HCT116 (cell line): ENCODE data around the gene PLA2G2F. TPM values are rescaled to one million over a fixed set of nuclear protein-coding genes. Genes with fewer than 3 reads are reported as not detected.

Experiments
- ATAC-seq: fragments of 200-7000 bp; cut with Tn5 transposase; 2 replicates; pipeline ENCODE4 v1.9.1; 2020; ENCODE audit warnings: mild to moderate bottlenecking, moderate library complexity
- BruUV-seq: library from RNA; stranded (reverse); fragments of 400-500 nt; replicated peaks from 2 replicates; lab custom pipeline; 2021; lab: Mats Ljungman, UMichigan
- CTCF ChIA-PET: fragments of 300-600 bp; sonication (Branson Sonifier 250); formaldehyde crosslinking; loops from one replicate; lab custom pipeline; 2021; ENCODE audit warnings: antibody characterized with exemption; lab: Charles Lee
- POLR2A ChIA-PET: fragments of 300-600, 350-600 bp; sonication (Branson Sonifier 250); formaldehyde crosslinking; loops from one replicate; lab custom pipeline; 2021; ENCODE audit warnings: antibody characterized with exemption; lab: Charles Lee
- RAD21 ChIA-PET, 2 experiments: fragments of 300-600 bp; sonication (Branson Sonifier 250); formaldehyde crosslinking; loops; one replicate each; lab custom pipeline; 2023; ENCODE audit warnings: low total read pairs in 2 of 2; ENCODE audit not compliant: uncharacterized antibody in 2 of 2, unreplicated experiment in 2 of 2, low non-redundant PET in 1 of 2; lab: Charles Lee
- DNase-seq: peaks from one replicate; pipeline ENCODE4 v3.0.0-alpha.2; 2010; ENCODE audit warnings: low read depth, low spot score
- H2AFZ ChIP-seq: fragments of 200-600 bp; shearing (Covaris generic), sonication (generic); 2 replicates; pipeline ENCODE4 v1.6.1; 2017; ENCODE audit warnings: low read depth, mixed run types, mixed read lengths, antibody characterized with exemption, low read length; ENCODE audit not compliant: poor library complexity, severe bottlenecking
- H3K27ac ChIP-seq: 2 replicates; pipeline ENCODE4 v1.5.1; 2012; ENCODE audit warnings: low read depth, low read length
- H3K27me3 ChIP-seq: fragments of 200-600 bp; sonication (generic); 2 replicates; pipeline ENCODE4 v1.6.1; 2016; ENCODE audit warnings: mixed run types, low read length, mixed read lengths; ENCODE audit not compliant: insufficient read depth
- H3K36me3 ChIP-seq, 2 experiments: fragments of 200-500 bp in 1 of 2; fragments of 200-600 bp in 1 of 2; sonication (Bioruptor generic) in 1 of 2; sonication (generic) in 1 of 2; 2 replicates each; pipeline versions ENCODE4 v1.5.1 to v1.6.1; 2014 to 2016; ENCODE audit warnings: low read length in 2 of 2, inconsistent platforms in 1 of 2, mixed read lengths in 1 of 2, mixed run types in 1 of 2; ENCODE audit not compliant: insufficient read depth in 2 of 2, control insufficient read depth in 1 of 2
- H3K4me1 ChIP-seq, 2 experiments: fragments of 200-600 bp in 1 of 2; sonication (generic) in 1 of 2; 2 replicates each; pipeline versions ENCODE4 v1.5.1 to v1.6.1; 2012 to 2017; ENCODE audit warnings: low read length in 2 of 2, inconsistent platforms in 1 of 2, mild to moderate bottlenecking in 1 of 2, mixed read lengths in 1 of 2, mixed run types in 1 of 2, moderate library complexity in 1 of 2; ENCODE audit not compliant: insufficient read depth in 2 of 2, control insufficient read depth in 1 of 2
- H3K4me2 ChIP-seq: fragments of 200-600 bp; sonication (generic); 2 replicates; pipeline ENCODE4 v1.6.1; 2017; ENCODE audit warnings: mixed run types, low read length, mixed read lengths
- H3K4me3 ChIP-seq, 2 experiments: fragments of 200-600 bp in 1 of 2; sonication (generic) in 1 of 2; replicated peaks in 1 of 2; 2 replicates each; pipeline ENCODE4 v1.5.1; 2011 to 2016; ENCODE audit warnings: low read length in 2 of 2, control low read depth in 1 of 2, low read depth in 1 of 2, mild to moderate bottlenecking in 1 of 2, mixed read lengths in 1 of 2, mixed run types in 1 of 2
- H3K79me2 ChIP-seq: fragments of 200-600 bp; sonication (generic); 2 replicates; pipeline ENCODE4 v1.6.1; 2017; ENCODE audit warnings: mild to moderate bottlenecking, mixed run types, low read length, moderate library complexity, mixed read lengths; ENCODE audit not compliant: insufficient read depth
- H3K9ac ChIP-seq: fragments of 200-600 bp; sonication (generic); 2 replicates; pipeline ENCODE4 v1.6.1; 2016; ENCODE audit warnings: low read length, mixed read lengths
- H3K9me2 ChIP-seq: fragments of 200-600 bp; sonication (generic), shearing (Covaris generic); 2 replicates; pipeline ENCODE4 v1.6.1; 2017; ENCODE audit warnings: mixed run types, mild to moderate bottlenecking, moderate library complexity; ENCODE audit not compliant: insufficient read depth
- H3K9me3 ChIP-seq, 2 experiments: fragments of 200-500 bp in 1 of 2; fragments of 200-600 bp in 1 of 2; sonication (Bioruptor generic) in 1 of 2; sonication (generic) in 1 of 2; 2 replicates each; pipeline ENCODE4 v1.6.1; 2014 to 2017; ENCODE audit warnings: low read length in 2 of 2, mixed read lengths in 2 of 2, inconsistent platforms in 1 of 2, low read depth in 1 of 2, mild to moderate bottlenecking in 1 of 2, mixed run types in 1 of 2, moderate library complexity in 1 of 2; ENCODE audit not compliant: control insufficient read depth in 1 of 2, insufficient read depth in 1 of 2
- H4K20me1 ChIP-seq: fragments of 200-600 bp; sonication (generic), shearing (Covaris generic); 2 replicates; pipeline ENCODE4 v1.6.1; 2017; ENCODE audit warnings: mixed run types, mild to moderate bottlenecking, moderate library complexity; ENCODE audit not compliant: insufficient read depth
- ELF1 ChIP-seq: IDR thresholded peaks from 2 replicates; pipeline ENCODE4 v1.6.1; 2012; ENCODE audit warnings: low read depth, borderline replicate concordance
- EZH2 ChIP-seq: fragments of 200-600 bp; sonication (generic); IDR thresholded peaks from 2 replicates; pipeline ENCODE4 v1.6.1; 2017; ENCODE audit warnings: antibody characterized with exemption, mixed run types
- JUND ChIP-seq: IDR thresholded peaks from 2 replicates; pipeline ENCODE4 v1.6.1; 2012
- SP1 ChIP-seq: IDR thresholded peaks from 2 replicates; pipeline ENCODE4 v1.6.1; 2012; ENCODE audit warnings: low read depth
- SRF ChIP-seq: IDR thresholded peaks from 2 replicates; pipeline ENCODE4 v1.6.1; 2012; ENCODE audit warnings: low read depth
- YY1 ChIP-seq: IDR thresholded peaks from 2 replicates; pipeline ENCODE4 v1.6.1; 2011; ENCODE audit warnings: low read length, low read depth, moderate library complexity, mild to moderate bottlenecking; ENCODE audit not compliant: insufficient replicate concordance; ENCODE audit errors: extremely low read depth
- ZFX ChIP-seq: fragments of 450-650 bp; IDR thresholded peaks from 2 replicates; pipeline ENCODE4 v1.6.1; 2017
- ZNF274 ChIP-seq: fragments of 200-500 bp; sonication (Bioruptor generic); IDR thresholded peaks from 2 replicates; pipeline ENCODE4 v1.6.1; 2014; ENCODE audit warnings: mild to moderate bottlenecking, low read depth, low read length, inconsistent platforms
- intact Hi-C: fragments of 100-400 bp; cut with micrococcal nuclease; formaldehyde crosslinking; loops from 2 replicates; pipeline ENCODE4 v1.10.0; 2022
- total RNA-seq: library from RNA; stranded (reverse); gene quantifications from one replicate; pipeline ENCODE4 v1.2.1, GENCODE V29; 2021; ENCODE audit not compliant: unreplicated experiment
- TF ChIP-seq, protein P1 (sequence below), 3 experiments: fragments of 200-600 bp in 1 of 3; sonication (generic) in 1 of 3; IDR thresholded peaks in 2 of 3; conservative IDR thresholded peaks in 1 of 3; 2 replicates each; pipeline ENCODE4 v1.5.1; 2012 to 2017; ENCODE audit warnings: low read depth in 2 of 3, low read length in 2 of 3, antibody characterized with exemption in 1 of 3, borderline replicate concordance in 1 of 3, control low read depth in 1 of 3, mild to moderate bottlenecking in 1 of 3, mixed read lengths in 1 of 3, mixed run types in 1 of 3, moderate library complexity in 1 of 3; ENCODE audit not compliant: insufficient read depth in 1 of 3
- TF ChIP-seq, protein P2 (sequence below): IDR thresholded peaks from 2 replicates; pipeline ENCODE4 v1.6.1; 2012

Gene PLA2G2F
- total RNA-seq, 1 experiment from 2014 or later = 0.12 TPM

GRCh38 chr1:20153000-20153418 is 13.9 kb downstream of the PLA2G2F start:
- no peak overlapping the region for H3K4me2 ChIP-seq
- H3K9me3 ChIP-seq = no peaks in the 10 kb centered on the region
- no peaks in the 10 kb centered on the region for H3K36me3 ChIP-seq
- intact Hi-C loops = loop anchor here (1.0 to 5.0 kb wide), 4 partner anchors 52 to 491 kb away; partner anchors contain the start of gene HTR6
- ChIA-PET CTCF (interaction anchor here (0.7 to 3.5 kb wide), 6 partner anchors 13 to 485 kb away, joined by 3 to 20 read pairs (median 4); partner anchors contain the start of gene OTUD3), POLR2A (no interaction called here), RAD21 (no interaction called here)
- H4K20me1 ChIP-seq = no peaks in the 10 kb centered on the region
- DNase-seq (no peak), ATAC-seq (no peak)
- no peak overlapping the region for H3K4me3 ChIP-seq
- TF ChIP-seq YY1 = no peak
- TF ChIP-seq ZFX = no peak
- TF ChIP-seq, protein P1, sequence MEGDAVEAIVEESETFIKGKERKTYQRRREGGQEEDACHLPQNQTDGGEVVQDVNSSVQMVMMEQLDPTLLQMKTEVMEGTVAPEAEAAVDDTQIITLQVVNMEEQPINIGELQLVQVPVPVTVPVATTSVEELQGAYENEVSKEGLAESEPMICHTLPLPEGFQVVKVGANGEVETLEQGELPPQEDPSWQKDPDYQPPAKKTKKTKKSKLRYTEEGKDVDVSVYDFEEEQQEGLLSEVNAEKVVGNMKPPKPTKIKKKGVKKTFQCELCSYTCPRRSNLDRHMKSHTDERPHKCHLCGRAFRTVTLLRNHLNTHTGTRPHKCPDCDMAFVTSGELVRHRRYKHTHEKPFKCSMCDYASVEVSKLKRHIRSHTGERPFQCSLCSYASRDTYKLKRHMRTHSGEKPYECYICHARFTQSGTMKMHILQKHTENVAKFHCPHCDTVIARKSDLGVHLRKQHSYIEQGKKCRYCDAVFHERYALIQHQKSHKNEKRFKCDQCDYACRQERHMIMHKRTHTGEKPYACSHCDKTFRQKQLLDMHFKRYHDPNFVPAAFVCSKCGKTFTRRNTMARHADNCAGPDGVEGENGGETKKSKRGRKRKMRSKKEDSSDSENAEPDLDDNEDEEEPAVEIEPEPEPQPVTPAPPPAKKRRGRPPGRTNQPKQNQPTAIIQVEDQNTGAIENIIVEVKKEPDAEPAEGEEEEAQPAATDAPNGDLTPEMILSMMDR (IDR thresholded peaks at IDR 0.05 in 2 of 3, conservative IDR thresholded peaks at IDR 0.05 in 1 of 3; ENCODE audit: borderline replicate concordance in 1 of 3, insufficient read depth in 1 of 3, low read depth in 2 of 3, low read length in 2 of 3) = no peak
- TF ChIP-seq SP1 = no peak
- TF ChIP-seq ELF1 = no peak
- TF ChIP-seq JUND = no peak
- no peak for TF ChIP-seq SRF
- no peak for TF ChIP-seq EZH2
- TF ChIP-seq ZNF274 = no peak
- TF ChIP-seq, protein P2, sequence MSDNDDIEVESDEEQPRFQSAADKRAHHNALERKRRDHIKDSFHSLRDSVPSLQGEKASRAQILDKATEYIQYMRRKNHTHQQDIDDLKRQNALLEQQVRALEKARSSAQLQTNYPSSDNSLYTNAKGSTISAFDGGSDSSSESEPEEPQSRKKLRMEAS = no peak
- H2AFZ ChIP-seq = no peak overlapping the region
- H3K27ac ChIP-seq = no peak overlapping the region
- H3K4me1 ChIP-seq = peaks cover 0 to 5% of the 10 kb centered on the region in 2 experiments; a peak in 2 of 4 replicates
- no peak overlapping the region for H3K9ac ChIP-seq
- no TSS peak for BruUV-seq
- no peaks in the 10 kb centered on the region for H3K79me2 ChIP-seq
- H3K9me2 ChIP-seq = no peaks in the 10 kb centered on the region
- no peaks in the 10 kb centered on the region for H3K27me3 ChIP-seq
